Pulmonary artery endothelial cell (primary cell): ENCODE data around the gene LRP2BP. TPM values are rescaled to one million over a fixed set of nuclear protein-coding genes. Genes with fewer than 3 reads are reported as not detected.
"Not testable (repeated sequence)": the region's sequence is repeated elsewhere in the genome, so short reads cannot be mapped to it uniquely, and the experiment has no call there.

Experiments used
- DNase-seq: peaks from one replicate; pipeline ENCODE4 v3.0.0-alpha.2; 2011; ENCODE audit warnings: low read depth, low spot score
- total RNA-seq: library from RNA; depleted of rRNA; stranded (reverse); fragments of >200 nt; gene quantifications from 2 replicates; pipeline ENCODE4 v1.2.3, GENCODE V29; 2014

Gene LRP2BP
- total RNA-seq, 1 donor from 2014 or later, result 0.33 TPM

GRCh38 chr4:185362570-185362969 is 33.2 kb downstream of the LRP2BP start:
- DNase-seq, result not testable (repeated sequence)

- DNase-seq, result no peak
Observed at GRCh38 chr4:185361872-185362271, 33.9 kb downstream of the LRP2BP start.

DNA sequence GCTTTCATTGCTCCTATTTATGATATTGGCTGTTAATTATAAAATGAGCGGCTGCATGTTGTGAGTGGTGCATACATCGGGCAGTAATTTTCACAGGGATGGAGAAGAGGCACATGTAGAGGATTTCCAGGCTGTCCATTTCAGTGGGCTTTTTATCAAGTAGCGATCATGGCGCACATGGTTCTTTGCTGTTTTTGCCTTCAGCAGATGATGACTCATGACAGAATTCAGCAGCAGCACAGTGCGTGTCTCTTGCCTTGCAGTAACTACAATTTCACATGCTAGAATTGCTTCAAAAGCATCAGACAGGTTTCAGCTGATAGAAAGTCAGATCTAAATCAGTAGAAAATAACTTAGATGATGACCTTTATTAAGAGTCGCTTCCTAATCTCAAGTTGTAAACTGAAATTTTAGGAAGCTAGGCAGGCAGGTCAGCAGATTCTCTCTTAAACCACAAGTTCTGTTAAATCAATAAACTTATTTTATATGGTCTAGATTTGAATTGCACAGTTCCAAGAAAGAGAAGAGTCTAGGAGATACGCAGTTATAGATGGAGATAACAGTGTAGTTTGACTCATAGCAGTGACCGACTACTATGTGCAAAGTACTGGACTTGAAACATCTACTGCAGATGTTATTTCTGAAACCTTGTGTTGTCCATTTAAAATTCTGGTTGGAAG is 35.8 kb downstream of the LRP2BP start:
- DNase-seq, result no peak

- DNase-seq, result no peak
Observed at GRCh38 chr4:185358959-185359358, 36.8 kb downstream of the LRP2BP start.

- peak; percentile 61 for DNase-seq
Observed at GRCh38 chr4:185358514-185358913, 37.2 kb downstream of the LRP2BP start.

DNA sequence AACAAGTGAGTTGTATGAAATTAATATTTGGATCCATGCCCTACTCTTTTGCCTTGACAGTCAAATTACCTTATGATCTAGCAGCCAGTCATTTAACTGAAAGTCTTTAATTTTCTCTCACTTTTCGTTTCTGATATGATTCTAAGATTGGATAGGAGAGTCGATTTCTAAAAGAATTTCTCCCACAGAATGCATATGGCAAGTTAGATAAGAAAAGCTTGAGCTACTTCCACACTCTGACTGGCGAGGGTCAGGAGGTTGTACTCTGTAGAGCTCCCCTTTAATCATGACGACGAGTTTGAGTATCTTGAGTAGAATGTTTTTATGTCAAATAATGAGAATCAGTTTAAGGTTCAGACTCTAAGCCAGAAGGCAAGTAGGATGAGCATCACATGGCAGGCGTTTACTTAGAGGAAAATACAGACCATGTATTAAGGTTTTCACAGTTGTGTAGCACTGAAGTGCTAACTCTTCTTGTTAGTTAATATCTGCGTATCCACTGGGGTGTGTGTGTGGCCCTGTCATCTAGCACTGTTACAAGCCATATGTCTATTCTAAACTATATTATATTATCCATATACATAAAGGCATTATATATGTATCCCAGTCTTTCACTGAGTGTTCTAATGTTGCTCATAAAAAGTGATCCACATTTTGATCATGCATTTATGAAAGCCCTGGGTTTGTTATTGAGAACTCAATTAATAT is 37.8 kb downstream of the LRP2BP start:
- no peak for DNase-seq

DNA sequence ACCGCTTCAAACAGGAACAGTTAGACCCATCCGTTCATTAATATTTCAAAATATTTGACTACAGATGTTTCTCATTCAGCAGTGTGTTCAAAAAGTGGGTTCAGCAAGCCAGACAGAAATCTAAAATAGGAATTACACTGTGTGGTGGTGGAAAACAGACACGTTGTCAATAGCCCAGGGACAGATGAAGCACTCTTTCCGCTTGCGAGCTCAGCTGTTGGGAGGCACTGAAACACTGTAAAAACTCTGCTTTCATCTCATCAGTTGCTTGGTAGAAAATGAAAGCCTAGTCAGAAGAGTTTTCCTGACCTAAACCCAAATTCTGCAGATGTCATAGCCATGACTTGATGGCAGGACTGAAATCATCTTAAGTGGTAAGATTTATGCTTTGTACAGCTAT is 38.5 kb downstream of the LRP2BP start:
- no peak for DNase-seq

DNA sequence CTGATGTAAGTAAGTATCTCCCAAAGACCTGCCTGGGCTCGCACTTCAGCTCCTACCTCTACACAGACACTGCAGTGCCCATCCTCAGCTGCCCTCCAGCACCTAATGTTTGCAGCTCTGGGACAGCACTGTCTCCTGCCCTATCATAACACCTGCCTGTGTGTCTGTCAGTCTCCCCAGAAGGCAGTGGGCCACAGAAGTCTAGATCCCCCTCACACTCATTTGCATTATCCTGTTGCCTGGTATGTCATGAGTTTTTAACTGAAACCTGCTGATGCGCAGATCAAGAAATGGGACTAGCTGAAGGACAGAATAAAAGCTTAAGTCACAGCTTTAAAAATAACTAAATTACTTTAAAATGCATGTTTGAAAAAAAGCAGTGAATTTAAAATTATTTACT is 43.0 kb downstream of the LRP2BP start:
- no peak for DNase-seq

DNA sequence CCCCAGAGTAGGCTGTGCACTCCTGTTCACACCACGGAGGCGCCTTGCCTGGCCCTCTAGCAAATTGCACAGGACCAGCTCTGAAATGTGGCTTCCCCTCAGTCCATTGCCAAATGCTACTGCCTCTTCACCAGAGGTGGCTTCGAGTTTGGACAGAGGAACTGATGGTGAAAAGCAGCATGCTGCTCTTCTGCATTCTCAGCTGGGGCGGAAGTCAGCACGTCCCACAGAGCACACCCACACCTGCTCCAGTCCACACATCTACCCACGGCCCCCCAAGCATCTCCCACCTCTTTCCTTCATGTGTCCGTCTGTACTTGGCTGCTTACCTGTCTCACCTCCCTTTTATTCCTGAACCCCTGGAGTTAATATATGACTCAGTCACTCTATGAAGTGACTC is 43.5 kb downstream of the LRP2BP start:
- no peak for DNase-seq

DNA sequence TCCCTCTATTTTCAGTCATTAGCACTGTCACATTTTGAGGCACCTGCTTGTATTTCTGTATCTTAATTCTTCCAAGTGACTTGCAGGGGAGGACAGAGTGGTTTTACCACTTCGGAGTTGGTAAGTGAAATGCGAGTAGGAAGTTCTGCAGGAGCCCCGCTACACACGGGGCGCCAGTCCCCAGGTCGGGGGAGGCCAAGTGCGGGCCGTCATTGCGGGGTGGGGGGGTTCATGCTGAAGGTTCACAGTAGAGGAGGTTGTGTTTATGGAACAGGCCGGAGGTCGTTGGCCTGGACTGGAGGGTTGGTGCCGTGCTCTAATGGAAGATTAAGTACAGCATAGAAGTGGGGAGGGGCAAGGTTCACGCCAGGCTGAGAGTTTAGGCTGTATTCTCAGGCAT is 44.0 kb downstream of the LRP2BP start:
- DNase-seq, result no peak

DNA sequence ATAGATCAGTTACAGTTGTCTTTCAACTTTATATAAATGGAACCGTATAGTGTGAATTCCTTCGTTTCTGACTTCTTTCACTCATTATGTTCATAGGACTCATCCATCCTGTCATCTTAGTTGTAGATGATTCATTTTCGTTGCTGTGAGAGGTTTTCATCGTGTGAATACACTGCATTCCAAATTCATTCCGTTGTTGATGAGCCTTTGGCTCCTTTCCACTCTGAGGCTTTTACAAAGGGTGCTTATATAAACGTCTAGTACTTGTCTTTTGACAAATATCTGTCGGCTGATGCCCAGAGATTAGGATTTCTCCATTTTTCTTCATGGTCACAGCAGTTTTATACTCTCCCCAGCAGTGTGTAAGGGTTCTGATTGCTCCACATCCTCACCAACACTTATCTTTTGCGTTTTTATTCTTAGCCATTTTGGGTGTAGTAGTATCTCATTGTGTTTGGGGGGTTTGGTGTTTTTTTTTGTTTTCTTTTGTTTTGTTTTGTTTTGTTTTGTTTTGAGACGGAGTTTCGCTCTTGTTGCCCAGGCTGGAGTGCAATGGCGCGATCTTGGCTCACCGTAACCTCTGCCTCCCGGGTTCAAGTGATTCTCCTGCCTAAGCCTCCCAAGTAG is 48.6 kb downstream of the LRP2BP start:
- DNase-seq, result no peak

DNA sequence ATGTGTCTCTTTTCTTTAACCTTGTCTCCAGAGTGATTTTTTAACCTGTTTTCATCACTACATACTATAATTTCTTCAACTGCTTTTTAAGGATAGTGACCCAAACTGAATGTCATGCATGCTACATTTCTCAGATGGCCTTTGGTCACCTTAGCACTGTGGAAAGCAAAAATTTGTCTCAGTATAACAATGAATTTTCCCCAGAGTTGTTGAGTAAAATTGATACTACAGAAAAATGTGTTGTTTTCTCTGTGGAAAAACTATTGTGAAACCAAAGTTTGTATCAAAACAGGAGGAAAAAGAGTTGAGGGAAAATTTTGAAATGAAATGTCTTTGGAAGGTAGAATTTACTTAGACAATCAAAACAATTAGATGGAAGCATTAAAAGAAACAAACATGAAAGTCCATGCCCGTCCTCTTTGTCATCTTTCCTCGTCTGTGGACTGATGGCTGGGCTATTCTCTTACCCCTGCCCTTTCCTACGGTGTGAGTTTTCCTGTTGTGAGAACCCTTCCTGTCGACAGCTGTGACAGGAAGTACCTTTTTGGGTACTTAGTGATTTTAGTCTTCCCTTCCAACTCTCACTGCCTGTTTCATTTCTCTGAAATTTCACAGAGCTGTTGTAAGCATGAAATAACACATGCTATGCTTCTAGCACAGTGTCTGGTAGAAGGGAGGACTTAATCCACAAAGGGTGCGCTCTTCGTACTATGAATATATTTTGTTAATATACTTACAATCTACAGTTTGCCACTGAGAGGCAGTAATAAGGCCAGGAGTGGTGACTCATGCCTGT is 50.8 kb downstream of the LRP2BP start:
- no peak for DNase-seq

DNA sequence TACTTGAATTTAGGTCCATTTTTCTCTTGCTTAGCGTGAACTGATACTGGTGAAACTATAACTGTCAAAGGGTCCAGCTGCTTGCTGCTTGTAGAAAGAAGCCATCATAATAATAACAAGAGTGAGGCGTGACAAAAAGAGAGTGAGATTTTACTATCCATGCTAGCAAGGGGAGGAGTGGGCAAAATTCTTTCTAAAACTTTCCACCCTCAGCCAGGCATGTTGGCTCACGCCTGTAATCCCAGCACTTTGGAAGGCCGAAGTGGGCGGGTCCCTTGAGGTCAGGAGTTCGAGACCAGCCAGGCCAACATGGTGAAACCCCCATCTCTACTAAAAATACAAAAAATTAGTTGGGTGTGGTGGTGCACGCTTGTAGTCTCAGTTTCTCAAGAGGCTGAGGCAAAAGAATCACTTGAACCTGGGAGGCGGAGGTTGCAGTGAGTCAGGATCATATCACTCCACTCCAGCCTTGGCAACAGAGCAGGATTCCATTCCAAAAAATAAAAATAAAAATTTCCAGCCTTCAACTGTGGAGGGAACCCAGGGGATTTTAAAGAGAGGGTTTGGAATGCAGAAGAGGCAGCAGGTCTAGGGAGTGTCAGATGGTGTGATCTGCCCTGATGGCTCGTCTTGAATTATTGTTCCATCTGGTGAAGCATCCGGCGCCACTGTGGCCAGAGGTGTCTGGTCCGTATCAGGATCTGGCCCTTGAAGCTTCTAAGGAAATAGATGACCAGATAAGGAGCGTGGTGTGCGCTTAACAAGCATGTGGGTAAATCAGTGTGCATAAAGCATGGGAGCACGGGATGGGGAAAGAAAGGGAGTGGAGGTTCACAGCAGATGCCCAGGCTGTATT is 51.8 kb downstream of the LRP2BP start:
- no peak for DNase-seq

- no peak for DNase-seq
Observed at GRCh38 chr4:185341841-185342240, 53.9 kb downstream of the LRP2BP start.

GRCh38 chr4:185341377-185341776 is 54.3 kb downstream of the LRP2BP start:
- no peak for DNase-seq

GRCh38 chr4:185339941-185340340 is 55.8 kb downstream of the LRP2BP start:
- no peak for DNase-seq

DNA sequence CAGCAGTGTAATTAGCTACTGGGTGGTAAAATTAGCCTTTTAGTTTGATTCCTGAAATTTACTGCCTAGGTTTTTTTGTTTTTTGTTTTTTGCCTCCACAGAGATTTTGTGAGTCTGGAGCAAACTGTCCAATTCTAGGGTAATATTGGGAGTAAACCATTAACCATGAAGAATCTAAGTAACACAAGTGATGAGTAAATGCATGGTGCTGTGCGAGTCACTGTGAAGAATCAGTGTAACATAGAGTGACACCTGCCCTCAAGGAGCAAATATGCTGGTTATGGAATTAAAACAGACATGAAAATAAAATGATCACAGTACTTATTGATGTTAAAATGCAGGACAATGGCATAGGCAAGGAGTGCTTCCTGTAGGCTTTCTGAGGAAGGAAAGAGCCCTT is 60.1 kb downstream of the LRP2BP start:
- DNase-seq, result no peak

DNA sequence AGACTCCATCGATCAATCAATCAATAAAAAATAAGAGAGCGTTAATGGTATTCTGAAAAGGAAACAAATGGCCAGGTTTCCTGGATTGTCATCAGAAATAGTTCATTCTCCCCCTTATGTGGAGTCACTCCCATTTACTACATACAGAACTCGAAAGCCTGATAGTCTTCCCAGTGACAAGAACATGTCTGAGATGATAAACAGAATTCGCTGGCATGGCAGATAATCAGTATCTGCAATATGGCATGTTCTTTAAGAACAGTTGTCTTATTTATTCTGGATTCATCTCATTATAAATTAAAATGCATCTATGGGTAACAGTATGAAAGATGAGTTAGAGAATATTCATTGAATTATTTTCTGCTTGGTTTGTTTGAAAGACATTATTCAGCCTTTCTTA is 61.4 kb downstream of the LRP2BP start:
- DNase-seq, result no peak

GRCh38 chr4:185332575-185333464 is 62.9 kb downstream of the LRP2BP start:
- DNase-seq, result no peak
